Measurements from ENCODE around the gene SMURF2.

The SMURF2 gene

GRCh38 chr17:64500862-64501765, 161.0 kb downstream of the SMURF2 start:
- no peak for DNase-seq

GRCh38 chr17:64500487-64500859, 161.6 kb downstream of the SMURF2 start:
- no peak for DNase-seq

GRCh38 chr17:64499805-64500486, 162.2 kb downstream of the SMURF2 start:
- DNase-seq, result no peak

- DNase-seq, result peak; percentile 9
Observed at GRCh38 chr17:64498308-64499203, 163.6 kb downstream of the SMURF2 start.

GRCh38 chr17:64497565-64498035, 164.5 kb downstream of the SMURF2 start:
- DNase-seq, result no peak

- peak; percentile 98 for DNase-seq
Observed at GRCh38 chr17:64496786-64497564, 165.1 kb downstream of the SMURF2 start, which contains the start of gene POLG2. POLG2 (minus strand) TSS chr17:64497054; CDS start chr17:64496968, 86 bp downstream.

- DNase-seq, result no peak
Observed at GRCh38 chr17:64496348-64496785, 165.7 kb downstream of the SMURF2 start.
